ENCODE results near the gene KCNMB1. TPM values are rescaled to one million over a fixed set of nuclear protein-coding genes. Genes with fewer than 3 reads are reported as not detected.

Gene KCNMB1
- polyA plus RNA-seq, 1 donor (not counting 4 experiments of a cell fraction or from before 2014, with no cell fraction given): not detected

DNA sequence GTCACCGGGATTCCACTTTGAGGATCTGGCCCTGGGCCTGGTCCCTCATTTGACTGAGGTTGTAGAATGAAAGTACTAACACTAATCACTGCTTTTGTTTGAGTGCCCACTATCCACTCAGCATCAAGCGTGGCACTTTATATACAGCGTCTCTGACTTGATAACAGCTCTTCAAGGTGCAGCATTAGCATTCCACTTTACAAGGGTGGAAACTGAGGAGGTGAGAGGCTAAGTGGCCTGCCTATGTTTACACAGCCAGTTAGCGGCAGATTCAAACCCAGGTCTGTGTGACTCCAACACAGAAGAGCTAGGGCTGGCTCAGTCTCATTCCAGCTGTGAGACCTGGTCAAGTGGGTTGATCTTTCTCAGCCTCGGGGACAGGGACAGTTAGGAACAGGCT lies 5.9 kb downstream of the KCNMB1 start:
- no peak for FAIRE-seq
- dilution Hi-C loops (cut with MboI; ENCODE audit: extremely low pct_ligation_motif_present, low sequenced_read_pairs): no loop called here

GRCh38 chr5:170382790-170383189 lies 6.4 kb downstream of the KCNMB1 start:
- no peaks in the 10 kb centered on the region for H3K27me3 ChIP-seq (ENCODE audit: control insufficient read depth, extremely low read depth, insufficient read depth, low read length)
- no peak overlapping the region for H3K27ac ChIP-seq (ENCODE audit: control insufficient read depth, insufficient read depth, low read length)
- no peak for DNase-seq (ENCODE audit: low read depth, low spot score)
- H2AFZ ChIP-seq (ENCODE audit: control insufficient read depth, low read length): no peak overlapping the region
- no peak overlapping the region for H3K9ac ChIP-seq (ENCODE audit: control insufficient read depth, extremely low read depth, insufficient read depth, low read length)
- no peaks in the 10 kb centered on the region for H3K36me3 ChIP-seq (ENCODE audit: control insufficient read depth in 2 of 2, extremely low read depth in 1 of 2, insufficient read depth in 2 of 2, low read length in 2 of 2)
- H3K9me3 ChIP-seq (ENCODE audit: control insufficient read depth, low read depth, low read length): no peaks in the 10 kb centered on the region
- H4K20me1 ChIP-seq (ENCODE audit: control insufficient read depth, extremely low read depth, insufficient read depth, low read length): no peaks in the 10 kb centered on the region
- no peak for FAIRE-seq
- H3K4me1 ChIP-seq (ENCODE audit: control insufficient read depth, extremely low read depth, insufficient read depth, low read length): no peaks in the 10 kb centered on the region
- no peak overlapping the region for H3K4me2 ChIP-seq (ENCODE audit: control insufficient read depth, extremely low read depth, insufficient read depth, low read depth, low read length)
- no peaks in the 10 kb centered on the region for H3K9me1 ChIP-seq (ENCODE audit: control insufficient read depth, extremely low read depth, insufficient read depth, low read length)
- H3K4me3 ChIP-seq (ENCODE audit: control insufficient read depth in 2 of 3, extremely low read depth in 1 of 3, insufficient read depth in 2 of 3, low read depth in 1 of 3, low read length in 3 of 3): no peak overlapping the region
- dilution Hi-C loops (cut with MboI; ENCODE audit: extremely low pct_ligation_motif_present, low sequenced_read_pairs): no loop called here
- H3K79me2 ChIP-seq (ENCODE audit: control insufficient read depth, insufficient read depth, low read length): no peaks in the 10 kb centered on the region
- TF ChIP-seq CTCF (optimal IDR thresholded peaks at IDR 0.05 in 1 of 3, IDR thresholded peaks at IDR 0.05 in 1 of 3, conservative IDR thresholded peaks at IDR 0.05 in 1 of 3; ENCODE audit: extremely low read depth in 1 of 3, insufficient read depth in 2 of 3, low read length in 3 of 3) (no peak), EZH2 (IDR thresholded peaks at IDR 0.05; ENCODE audit: low read length) (no peak)

More for the DNA sequence above, 5.9 kb downstream of the KCNMB1 start:
- Histone ChIP-seq H3K9me3 (ENCODE audit: control insufficient read depth, low read depth, low read length) (no peaks in the 10 kb centered on the region), H3K36me3 (ENCODE audit: control insufficient read depth in 2 of 2, extremely low read depth in 1 of 2, insufficient read depth in 2 of 2, low read length in 2 of 2) (no peaks in the 10 kb centered on the region), H3K4me2 (ENCODE audit: control insufficient read depth, extremely low read depth, insufficient read depth, low read depth, low read length) (no peak overlapping the region), H2AFZ (ENCODE audit: control insufficient read depth, low read length) (no peak overlapping the region), H3K4me3 (ENCODE audit: control insufficient read depth in 2 of 3, extremely low read depth in 1 of 3, insufficient read depth in 2 of 3, low read depth in 1 of 3, low read length in 3 of 3) (no peak overlapping the region), H3K79me2 (ENCODE audit: control insufficient read depth, insufficient read depth, low read length) (no peaks in the 10 kb centered on the region), H4K20me1 (ENCODE audit: control insufficient read depth, extremely low read depth, insufficient read depth, low read length) (no peaks in the 10 kb centered on the region), H3K27ac (ENCODE audit: control insufficient read depth, insufficient read depth, low read length) (no peak overlapping the region), H3K9me1 (ENCODE audit: control insufficient read depth, extremely low read depth, insufficient read depth, low read length) (no peaks in the 10 kb centered on the region), H3K4me1 (ENCODE audit: control insufficient read depth, extremely low read depth, insufficient read depth, low read length) (no peaks in the 10 kb centered on the region), H3K27me3 (ENCODE audit: control insufficient read depth, extremely low read depth, insufficient read depth, low read length) (no peaks in the 10 kb centered on the region), H3K9ac (ENCODE audit: control insufficient read depth, extremely low read depth, insufficient read depth, low read length) (no peak overlapping the region)
- DNase-seq (ENCODE audit: low read depth, low spot score): no peak
- TF ChIP-seq CTCF (optimal IDR thresholded peaks at IDR 0.05 in 1 of 3, IDR thresholded peaks at IDR 0.05 in 1 of 3, conservative IDR thresholded peaks at IDR 0.05 in 1 of 3; ENCODE audit: extremely low read depth in 1 of 3, insufficient read depth in 2 of 3, low read length in 3 of 3) (no peak), EZH2 (IDR thresholded peaks at IDR 0.05; ENCODE audit: low read length) (no peak)
